Measurements from ENCODE around the gene BRD9.

Gene BRD9

GRCh38 chr5:908172-908571, 15.6 kb upstream of the BRD9 start:
- in situ Hi-C loops (cut with HindIII; ENCODE audit: low sequenced_read_pairs): no loop called here

GRCh38 chr5:907366-907910, 14.8 kb upstream of the BRD9 start:
- in situ Hi-C loops (cut with HindIII; ENCODE audit: low sequenced_read_pairs): no loop called here

DNA sequence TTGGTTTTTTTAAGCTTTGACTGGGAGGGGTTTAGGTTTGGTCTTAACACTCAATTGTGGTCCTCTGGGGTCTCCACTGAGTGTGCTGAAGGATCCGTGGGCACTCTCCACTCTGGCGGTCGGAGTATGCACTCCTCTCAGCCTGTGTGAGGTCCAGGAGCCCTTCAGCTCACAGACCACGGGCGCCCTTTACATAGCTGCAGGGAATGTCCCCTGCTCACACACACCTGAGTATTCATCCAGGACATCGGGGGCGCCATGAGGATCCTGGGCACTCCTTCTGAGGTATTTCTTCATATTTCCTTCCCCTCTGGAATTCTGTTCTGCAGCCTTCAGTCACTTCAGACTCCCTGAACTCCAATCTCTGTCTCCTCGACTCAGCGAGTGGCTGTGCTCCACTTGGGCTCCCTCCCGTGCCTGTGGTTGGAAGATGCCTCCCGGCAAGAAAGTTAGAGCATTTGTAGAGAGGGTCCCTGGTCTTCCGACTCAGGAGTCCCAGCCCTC, 12.6 kb upstream of the BRD9 start:
- in situ Hi-C loops (cut with HindIII; ENCODE audit: low sequenced_read_pairs): no loop called here

GRCh38 chr5:903756-904096, 11.1 kb upstream of the BRD9 start:
- in situ Hi-C loops (cut with HindIII; ENCODE audit: low sequenced_read_pairs): loop anchor here (5.0 kb wide), 1 partner anchor 236 kb away; no protein-coding TSS in a partner anchor

GRCh38 chr5:902129-902916, 9.7 kb upstream of the BRD9 start:
- in situ Hi-C loops (cut with HindIII; ENCODE audit: low sequenced_read_pairs): loop anchor here (5.0 kb wide), 1 partner anchor 235 kb away; no protein-coding TSS in a partner anchor

DNA sequence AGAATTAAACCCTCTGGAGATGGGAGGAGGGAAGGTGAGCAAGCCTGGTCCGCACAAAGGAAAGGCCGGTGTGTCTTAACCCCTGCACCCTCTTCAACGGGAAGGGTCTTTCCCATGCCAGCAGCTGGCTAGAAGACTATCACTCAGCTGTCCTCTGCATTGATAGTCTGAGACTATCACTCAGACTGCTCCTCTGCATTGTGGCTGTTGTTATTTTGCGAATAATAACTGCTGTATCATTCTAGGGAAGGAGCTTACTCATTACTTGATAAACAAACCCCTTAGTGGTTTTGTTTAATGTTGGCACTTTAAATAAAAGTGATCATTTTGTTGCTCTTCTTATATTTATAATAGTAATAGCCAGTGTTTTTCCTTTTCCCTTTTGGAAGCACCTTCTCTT, 8.2 kb upstream of the BRD9 start:
- in situ Hi-C loops (cut with HindIII; ENCODE audit: low sequenced_read_pairs): loop anchor here (5.0 kb wide), 1 partner anchor 233 kb away; no protein-coding TSS in a partner anchor

DNA sequence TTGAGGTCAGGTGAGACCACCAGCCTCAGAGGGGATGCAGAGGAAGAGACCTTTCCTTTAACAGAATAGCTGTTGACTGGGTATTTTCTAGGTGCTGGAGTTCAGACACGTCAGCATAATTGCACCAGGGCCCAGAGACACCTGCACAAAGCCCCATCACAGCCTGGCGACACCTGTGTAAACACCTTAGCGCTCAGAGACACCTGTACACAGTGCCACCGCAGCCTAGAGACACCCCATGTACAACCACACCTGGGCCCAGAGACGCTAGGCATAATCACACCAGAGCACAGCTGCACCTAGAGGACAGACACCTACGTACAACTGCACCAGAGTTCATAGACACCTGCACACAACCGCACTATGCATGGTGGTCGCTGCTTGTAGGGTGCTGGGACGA, 1.1 kb upstream of the BRD9 start:
- in situ Hi-C loops (cut with HindIII; ENCODE audit: low sequenced_read_pairs): no loop called here

GRCh38 chr5:893137-893506, 521 bp upstream of the BRD9 start:
- in situ Hi-C loops (cut with HindIII; ENCODE audit: low sequenced_read_pairs): no loop called here

GRCh38 chr5:891837-892393, 686 bp downstream of the BRD9 start:
- in situ Hi-C loops (cut with HindIII; ENCODE audit: low sequenced_read_pairs): no loop called here

DNA sequence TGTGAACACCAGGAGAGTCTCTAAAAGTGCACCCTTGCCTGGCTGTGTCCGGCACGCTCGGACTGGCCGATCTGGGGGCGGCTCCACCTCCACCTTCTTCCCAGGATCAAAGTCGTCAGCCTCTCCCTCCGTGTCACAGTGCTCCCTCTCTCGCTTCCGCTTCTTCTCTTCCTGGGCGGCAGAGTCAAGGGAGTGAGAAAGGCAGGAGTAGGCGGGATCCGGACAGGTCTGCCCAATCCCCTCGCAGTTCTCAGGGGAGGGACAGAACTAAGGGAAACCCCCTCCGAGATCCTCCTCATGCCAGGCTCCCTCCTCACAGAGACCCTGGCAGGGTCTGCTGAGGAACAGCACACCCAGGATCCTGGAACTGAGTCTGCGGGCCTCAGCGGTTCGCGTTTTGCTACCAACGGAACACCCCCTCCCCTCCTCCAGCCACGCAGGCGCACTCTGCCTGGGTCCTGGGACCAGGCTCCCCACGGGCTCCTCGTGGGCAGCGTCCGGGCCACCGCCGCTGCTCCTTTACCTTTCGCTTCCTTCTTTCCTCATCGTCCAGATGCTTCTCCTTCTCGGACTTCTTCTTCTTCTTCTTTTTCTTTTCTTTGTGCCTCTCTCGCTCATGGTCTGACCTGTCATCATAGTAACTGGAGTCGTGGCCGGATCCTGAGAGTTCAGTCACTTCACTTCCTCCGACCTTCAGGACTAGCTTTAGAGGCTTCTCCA, 1.3 kb downstream of the BRD9 start:
- in situ Hi-C loops (cut with HindIII; ENCODE audit: low sequenced_read_pairs): no loop called here

DNA sequence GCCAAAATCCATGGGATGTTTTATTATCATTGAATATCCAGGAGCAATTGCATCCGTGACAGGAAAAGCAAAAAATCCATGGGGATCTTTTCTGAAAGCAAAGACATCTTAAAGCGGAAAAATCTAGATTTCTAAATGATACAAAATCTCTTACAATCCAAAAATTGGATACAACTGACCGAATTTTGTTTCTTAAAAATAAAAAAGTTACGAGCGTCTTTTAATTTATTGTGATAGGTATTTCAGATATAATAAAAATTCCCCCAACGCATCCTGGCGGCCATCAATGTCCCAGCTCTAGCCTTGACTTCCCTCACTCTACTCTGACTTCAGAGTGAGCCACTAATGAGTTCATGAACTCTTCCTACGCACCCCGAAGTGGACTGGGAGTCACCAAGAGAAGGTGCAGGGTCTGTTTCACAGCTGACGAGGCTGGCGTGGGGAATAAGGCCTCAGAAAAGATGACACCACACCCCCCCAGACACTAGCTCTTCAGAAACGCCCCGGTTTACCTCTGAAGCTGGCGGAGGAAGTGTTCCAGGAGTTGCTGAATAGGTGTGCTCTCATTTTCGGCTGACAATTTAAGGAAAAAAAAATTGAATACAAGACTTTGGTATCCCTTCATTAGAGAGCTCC, 3.4 kb downstream of the BRD9 start:
- in situ Hi-C loops (cut with HindIII; ENCODE audit: low sequenced_read_pairs): no loop called here

GRCh38 chr5:888638-889035, 4.0 kb downstream of the BRD9 start:
- in situ Hi-C loops (cut with HindIII; ENCODE audit: low sequenced_read_pairs): no loop called here

DNA sequence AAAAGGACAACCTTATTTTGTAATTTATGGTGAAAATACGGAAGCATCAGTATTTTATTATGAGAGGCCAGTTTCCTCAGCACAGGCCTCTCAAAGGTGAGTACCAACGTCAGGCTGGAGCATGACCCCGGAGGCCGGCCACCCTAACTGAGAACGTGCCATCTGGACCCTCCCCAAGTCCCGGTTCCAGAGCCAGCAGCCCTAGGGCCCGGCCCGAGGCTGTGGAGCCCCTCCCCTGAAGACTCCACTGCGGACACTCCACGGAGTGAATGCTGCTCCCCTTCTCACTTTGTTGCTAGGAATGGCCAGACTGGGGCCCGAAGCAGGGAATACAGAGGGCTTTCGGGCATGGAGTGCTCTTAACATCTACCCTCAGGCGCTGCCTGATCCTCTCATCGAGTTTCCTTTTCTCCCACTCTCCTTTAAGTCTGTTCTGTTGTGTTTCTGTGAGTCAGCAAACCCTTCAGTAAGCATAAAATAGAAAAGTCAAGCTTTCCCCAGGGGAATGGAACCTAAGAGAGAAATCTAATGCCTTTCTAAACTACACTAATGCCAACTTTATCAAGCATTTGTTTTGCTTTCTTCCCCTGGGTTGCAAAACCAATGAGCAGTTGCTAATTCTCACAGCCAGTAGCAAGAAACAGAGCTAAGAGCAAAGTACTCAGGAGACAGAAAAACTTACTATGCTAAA, 4.5 kb downstream of the BRD9 start:
- in situ Hi-C loops (cut with HindIII; ENCODE audit: low sequenced_read_pairs): no loop called here

GRCh38 chr5:886716-887325, 5.8 kb downstream of the BRD9 start:
- in situ Hi-C loops (cut with HindIII; ENCODE audit: low sequenced_read_pairs): no loop called here

DNA sequence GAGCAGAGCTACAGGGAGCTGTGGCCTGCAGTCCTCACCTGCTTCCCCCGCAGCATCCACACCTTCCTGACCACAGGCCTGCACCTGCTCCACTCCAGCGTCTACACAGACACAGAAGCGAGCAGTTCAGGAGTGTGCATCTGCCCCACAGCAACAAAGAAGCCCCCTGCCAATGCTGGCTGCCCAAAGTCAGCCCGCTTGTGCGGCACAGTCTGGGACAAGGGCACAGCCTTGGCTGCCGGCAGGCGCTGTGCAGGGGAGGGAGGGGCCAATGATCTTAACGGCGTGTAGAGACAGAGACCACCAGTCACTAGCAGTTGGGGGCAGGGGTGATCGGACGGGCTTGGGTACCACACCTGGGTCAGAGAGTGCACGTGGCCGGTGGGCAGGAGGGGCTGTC, 6.6 kb downstream of the BRD9 start:
- in situ Hi-C loops (cut with HindIII; ENCODE audit: low sequenced_read_pairs): no loop called here

- in situ Hi-C loops (cut with HindIII; ENCODE audit: low sequenced_read_pairs): no loop called here
Observed at GRCh38 chr5:885529-885928, 7.1 kb downstream of the BRD9 start.

DNA sequence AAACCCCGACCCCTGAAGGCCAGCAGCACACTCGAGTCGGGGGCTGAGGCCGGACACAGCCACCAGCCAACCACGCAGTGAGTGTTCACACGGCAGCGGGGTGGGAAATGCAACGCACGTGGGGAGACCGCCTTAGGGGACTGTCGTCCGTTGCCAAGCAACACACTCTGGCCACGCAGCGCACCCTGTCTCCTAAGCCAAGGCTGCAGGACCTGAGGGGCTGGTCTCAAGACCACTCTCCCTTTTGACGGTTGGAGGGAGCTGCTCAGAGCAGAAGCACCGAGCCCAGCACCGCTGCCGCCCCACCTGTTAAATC, 7.5 kb downstream of the BRD9 start:
- in situ Hi-C loops (cut with HindIII; ENCODE audit: low sequenced_read_pairs): no loop called here

DNA sequence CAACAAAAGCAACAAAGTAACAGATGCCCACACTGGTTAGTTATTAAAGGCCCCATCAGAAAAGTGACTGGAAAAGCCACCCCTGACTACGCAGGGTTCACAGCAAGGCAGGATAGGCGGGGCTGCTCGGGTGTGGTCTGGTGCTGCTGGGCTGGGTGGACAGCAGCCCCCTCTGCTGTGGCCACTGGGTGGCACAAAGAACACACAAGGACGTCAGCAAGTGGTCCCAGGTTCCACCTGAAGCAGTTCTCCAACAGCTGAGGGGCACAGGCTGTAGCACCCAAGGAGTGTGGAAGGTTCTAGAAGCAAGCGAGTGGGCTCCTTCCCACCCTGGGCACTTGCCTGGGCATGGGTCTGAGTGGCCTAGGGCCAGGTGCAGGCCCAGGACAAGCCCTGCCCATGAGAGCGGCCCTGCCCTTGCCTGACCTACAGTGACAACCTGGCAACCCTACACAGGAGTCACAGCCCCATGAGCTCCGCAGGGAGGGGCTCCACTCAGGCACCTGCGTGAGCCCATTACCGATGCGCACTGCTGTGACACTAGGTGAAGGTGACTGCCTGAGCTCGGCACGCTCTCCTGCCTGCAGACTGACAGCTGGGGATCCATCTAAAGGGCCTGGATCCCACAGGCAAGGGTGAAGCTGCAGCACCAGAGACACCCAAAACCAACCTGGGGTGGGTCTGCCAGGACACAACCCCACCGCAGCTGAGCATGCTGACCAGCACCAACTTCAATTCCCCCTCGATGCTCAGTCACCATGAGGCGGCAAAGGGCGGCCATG, 8.1 kb downstream of the BRD9 start:
- in situ Hi-C loops (cut with HindIII; ENCODE audit: low sequenced_read_pairs): no loop called here

DNA sequence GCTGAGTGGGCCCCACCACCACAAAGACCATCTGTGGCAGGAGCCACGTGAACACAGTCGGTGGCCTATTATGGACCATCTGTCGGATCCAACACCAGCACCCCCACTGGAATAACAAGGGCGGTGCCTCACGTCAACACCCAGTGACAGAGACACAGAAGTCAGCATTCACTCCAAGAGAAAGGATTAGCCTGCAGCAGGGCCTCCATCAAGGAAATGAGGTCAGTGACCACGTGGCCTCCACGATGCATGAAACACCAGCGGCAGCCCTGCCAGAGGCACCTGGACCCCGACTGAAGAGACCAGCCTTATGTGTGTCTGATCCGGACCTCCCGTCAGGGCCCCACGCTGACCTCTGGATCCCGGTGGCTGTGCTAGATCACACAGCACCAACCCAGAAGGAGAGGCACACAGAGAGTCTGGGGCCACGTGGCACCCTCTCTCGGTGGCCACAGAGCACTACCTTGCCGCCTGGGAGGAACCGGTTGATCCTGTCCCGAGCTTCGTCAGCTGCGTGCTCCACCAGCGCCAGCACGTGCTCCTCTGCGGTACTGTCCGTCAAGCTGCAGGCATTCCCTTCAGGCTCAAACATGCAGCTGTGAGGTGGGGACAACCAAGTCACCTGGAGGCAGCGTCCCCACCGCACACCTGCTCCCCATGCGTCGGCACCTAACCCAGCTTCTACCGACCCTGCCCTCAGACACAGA, 9.0 kb downstream of the BRD9 start:
- in situ Hi-C loops (cut with HindIII; ENCODE audit: low sequenced_read_pairs): no loop called here
